GM12865 (cell line): Measurements from ENCODE around the gene RXRA.

Source experiments
- DNase-seq: peaks from one replicate; pipeline ENCODE4 v3.0.0; 2010; ENCODE audit warnings: low read depth
- H3K4me3 ChIP-seq: 2 replicates; pipeline ENCODE4 v1.5.1; 2011; ENCODE audit warnings: mild to moderate bottlenecking, low read depth, low read length, control low read depth
- TF ChIP-seq, protein P1 (sequence below): IDR thresholded peaks from 2 replicates; pipeline ENCODE4 v1.5.1; 2011; ENCODE audit warnings: low read length, control low read depth, low read depth, inconsistent platforms; ENCODE audit not compliant: insufficient read depth; ENCODE audit errors: missing control alignments

RXRA gene

DNA sequence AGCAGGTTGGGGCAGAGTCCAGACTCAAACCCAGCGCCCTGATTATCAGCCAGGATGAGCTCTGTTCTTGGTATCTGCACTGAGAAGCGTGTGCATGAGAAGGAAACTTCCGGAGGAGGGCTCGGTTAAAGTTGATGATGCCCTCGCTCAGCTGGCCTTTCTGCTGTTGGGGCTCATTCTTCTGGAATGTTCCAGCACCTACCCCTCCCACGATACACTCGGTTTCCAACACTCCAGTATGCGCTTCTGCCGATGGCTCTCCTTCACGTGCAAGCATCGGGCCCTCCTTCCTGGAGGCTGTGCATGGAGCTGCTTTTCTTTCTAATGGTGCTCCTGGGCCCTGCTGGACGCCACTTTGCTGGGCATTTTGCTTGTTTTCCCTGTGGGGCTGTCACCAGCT lies 134.0 kb downstream of the RXRA start:
- no peak overlapping the region for H3K4me3 ChIP-seq
- DNase-seq: no peak
- TF ChIP-seq, protein P1, sequence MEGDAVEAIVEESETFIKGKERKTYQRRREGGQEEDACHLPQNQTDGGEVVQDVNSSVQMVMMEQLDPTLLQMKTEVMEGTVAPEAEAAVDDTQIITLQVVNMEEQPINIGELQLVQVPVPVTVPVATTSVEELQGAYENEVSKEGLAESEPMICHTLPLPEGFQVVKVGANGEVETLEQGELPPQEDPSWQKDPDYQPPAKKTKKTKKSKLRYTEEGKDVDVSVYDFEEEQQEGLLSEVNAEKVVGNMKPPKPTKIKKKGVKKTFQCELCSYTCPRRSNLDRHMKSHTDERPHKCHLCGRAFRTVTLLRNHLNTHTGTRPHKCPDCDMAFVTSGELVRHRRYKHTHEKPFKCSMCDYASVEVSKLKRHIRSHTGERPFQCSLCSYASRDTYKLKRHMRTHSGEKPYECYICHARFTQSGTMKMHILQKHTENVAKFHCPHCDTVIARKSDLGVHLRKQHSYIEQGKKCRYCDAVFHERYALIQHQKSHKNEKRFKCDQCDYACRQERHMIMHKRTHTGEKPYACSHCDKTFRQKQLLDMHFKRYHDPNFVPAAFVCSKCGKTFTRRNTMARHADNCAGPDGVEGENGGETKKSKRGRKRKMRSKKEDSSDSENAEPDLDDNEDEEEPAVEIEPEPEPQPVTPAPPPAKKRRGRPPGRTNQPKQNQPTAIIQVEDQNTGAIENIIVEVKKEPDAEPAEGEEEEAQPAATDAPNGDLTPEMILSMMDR: no peak

DNA sequence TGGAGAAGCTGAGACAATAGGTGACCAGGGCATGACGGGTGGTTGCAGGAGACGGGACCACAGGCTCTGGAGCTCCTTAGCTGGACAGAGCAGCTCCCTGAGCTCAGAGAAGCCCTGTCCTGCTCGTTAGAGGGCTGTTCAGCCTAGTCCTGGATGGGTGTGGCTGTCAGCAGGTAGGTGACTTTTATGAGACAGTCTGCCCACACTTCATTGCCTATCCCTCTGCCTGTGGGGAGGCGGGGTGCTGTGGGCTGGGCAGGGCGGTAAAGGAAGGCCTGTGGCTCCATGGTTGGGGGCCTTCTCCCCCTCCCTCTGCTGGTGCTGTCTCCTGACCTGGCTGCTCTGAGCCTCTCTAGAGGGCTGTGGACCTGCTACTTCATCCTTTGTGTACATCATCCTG lies 134.6 kb downstream of the RXRA start:
- H3K4me3 ChIP-seq: no peak overlapping the region
- no peak for DNase-seq
- TF ChIP-seq, protein P1: no peak

DNA sequence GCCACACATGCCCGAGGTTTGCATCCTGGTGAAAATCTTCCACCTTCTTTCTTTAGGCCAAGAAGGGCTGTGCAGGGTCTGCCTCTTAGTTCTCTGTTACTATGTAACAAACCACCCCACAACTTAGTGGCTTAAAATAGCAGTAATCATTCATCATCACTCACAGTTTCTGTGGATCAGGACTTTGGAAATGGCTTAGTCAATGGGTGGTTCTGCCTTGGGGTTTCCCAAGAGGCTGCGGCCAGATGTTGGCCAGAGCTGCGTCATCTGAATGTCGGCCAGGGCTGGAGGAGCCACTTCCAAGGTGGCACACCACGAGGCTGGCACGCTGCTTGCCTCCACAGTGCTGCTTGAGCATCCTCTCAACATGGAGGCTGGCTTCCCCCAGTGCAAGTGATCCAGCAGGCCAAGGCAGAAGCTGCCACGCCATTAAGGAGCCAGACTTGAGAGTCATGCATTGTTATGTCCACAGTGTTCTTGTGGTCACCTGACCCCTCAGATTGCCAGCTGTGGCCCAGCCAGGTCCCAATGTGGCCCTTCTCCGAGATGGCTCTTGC lies 135.2 kb downstream of the RXRA start:
- DNase-seq: no peak
- H3K4me3 ChIP-seq: no peak overlapping the region
- TF ChIP-seq, protein P1: no peak

DNA sequence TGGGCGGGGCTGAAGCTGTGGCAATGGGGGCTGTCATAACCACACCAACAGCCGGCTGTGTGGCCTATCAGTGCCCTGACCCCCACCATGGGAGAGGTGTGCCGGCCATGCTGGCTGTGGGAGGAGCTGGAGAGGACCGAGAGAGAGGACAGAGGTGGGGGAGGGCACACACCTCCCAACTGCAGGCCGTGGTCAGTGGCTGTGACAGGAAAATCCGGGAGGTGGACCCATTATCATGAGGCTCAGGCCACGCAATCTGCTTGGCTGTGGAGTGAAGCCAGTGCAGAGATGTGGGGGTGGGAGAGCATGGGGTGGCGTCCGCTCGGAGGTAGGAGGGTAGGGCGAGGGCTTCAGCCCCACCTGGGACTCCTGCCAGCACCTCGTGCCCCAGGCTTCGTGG lies 136.1 kb downstream of the RXRA start:
- H3K4me3 ChIP-seq: no peak overlapping the region
- no peak for DNase-seq
- TF ChIP-seq, protein P1: no peak

DNA sequence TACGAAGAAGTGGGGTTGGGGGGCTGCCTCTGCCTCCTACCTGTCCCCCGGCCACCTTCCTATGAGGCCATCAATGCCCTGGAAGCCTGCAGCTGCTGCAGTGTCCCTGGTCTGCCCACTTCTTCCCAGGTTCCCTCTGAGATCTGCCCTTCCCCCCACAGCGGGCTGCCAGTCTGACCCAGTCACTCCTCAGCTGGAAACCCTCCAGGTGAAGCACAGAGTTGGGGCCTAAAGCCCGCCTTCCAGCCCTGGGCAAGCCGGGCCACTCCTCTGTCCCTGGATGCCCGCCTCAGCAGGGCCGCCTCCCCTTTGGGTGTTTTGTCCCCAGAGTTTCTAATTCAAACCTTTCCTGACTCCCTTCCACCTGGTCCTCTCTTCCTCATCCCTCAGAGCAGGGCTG lies 137.0 kb downstream of the RXRA start:
- DNase-seq: no peak
- TF ChIP-seq, protein P1: no peak
- no peak overlapping the region for H3K4me3 ChIP-seq

DNA sequence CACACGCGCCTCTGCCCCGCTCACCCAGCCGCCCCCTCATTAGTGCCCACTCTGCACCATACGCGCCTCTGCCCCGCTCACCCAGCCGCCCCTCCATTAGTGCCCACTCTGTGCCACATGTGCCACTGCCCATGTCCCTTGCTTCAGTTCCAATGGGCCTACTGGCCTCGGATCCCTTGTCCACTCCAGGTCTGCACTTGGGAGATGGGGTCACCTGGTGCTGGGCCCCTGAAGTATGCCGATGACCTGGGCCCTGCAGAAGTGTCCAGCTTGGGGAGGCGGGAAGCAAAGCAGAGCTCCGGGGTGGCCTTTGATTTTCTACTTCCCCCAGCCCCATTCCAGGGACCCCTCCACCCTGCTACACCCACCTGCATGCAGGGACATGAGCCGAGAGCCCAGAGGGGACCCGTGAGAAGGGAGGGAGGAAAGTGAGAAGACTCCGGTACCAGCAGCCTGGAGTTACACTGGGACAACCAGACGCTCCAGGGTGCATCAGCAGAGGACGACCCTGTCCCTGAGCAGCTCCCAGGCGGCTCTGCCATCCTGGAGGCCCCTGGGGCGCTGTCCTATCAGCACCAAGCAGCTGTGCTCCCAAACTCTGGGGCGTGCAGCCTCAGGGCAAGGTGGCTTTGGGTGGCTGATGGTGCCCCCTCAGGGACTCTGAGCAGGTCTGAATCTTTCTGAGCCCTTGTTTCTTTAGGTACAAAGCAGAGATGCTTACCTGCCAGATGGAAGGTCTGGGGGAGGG lies 140.8 kb downstream of the RXRA start:
- no peak overlapping the region for H3K4me3 ChIP-seq
- TF ChIP-seq, protein P1: no peak
- no peak for DNase-seq

DNA sequence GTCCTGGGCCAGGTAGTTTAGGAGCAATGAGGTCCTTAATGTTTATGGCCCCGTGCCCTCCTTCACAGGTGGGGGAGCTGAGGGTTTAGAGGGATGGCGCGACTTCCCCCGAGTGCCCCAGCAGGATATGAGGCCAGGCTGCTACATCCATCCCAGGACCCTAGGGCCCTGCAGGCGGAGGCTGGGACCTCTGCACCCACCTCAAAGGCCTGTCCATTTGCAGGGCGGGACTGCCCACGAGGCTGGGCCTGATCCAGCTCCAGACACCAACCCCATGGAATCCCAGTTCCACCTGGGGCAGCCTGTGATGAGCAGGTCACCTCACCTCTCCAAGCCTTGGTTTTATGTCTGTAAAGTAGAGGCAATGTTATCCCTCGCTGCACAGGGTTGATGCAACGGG lies 142.1 kb downstream of the RXRA start:
- H3K4me3 ChIP-seq: no peak overlapping the region
- TF ChIP-seq, protein P1: no peak
- DNase-seq: no peak
